H1 (cell line): ENCODE results near the gene P2RX7. TPM values are rescaled to one million over a fixed set of nuclear protein-coding genes. Genes with fewer than 3 reads are reported as not detected.

Source experiments
- CTCF ChIA-PET: fragments of 300-600 bp; sonication (Branson Sonifier 250); formaldehyde crosslinking; loops from one replicate; lab custom pipeline; 2021; ENCODE audit not compliant: partially characterized antibody; lab: Charles Lee
- POLR2A ChIA-PET: fragments of 300-600 bp; sonication (Branson Sonifier 250); formaldehyde crosslinking; loops from one replicate; lab custom pipeline; 2021; ENCODE audit warnings: inconsistent platforms; ENCODE audit not compliant: partially characterized antibody; lab: Charles Lee
- DNase-seq, 2 experiments: peaks; one replicate each; pipeline versions ENCODE4 v3.0.0 to v3.0.0-alpha.2; 2010 to 2022; ENCODE audit warnings: low spot score in 2 of 2, low read depth in 1 of 2, mixed read lengths in 1 of 2
- FAIRE-seq: peaks from 2 replicates; lab custom pipeline; 2011; peaks lifted over from hg19 to GRCh38; lab: Jason Lieb, UNC
- H2AFZ ChIP-seq: 2 replicates; pipeline ENCODE4 v1.8.1; 2012; ENCODE audit warnings: low read length, inconsistent platforms
- H2AK5ac ChIP-seq: 2 replicates; pipeline ENCODE4 v1.6.1; 2013; ENCODE audit warnings: low read depth, low read length
- H2BK120ac ChIP-seq: replicated peaks from 2 replicates; pipeline ENCODE3; 2013; ENCODE audit warnings: low read depth, low read length, inconsistent platforms
- H2BK12ac ChIP-seq: 2 replicates; pipeline ENCODE4 v1.6.1; 2013; ENCODE audit warnings: low read depth, low read length
- H2BK15ac ChIP-seq: 2 replicates; pipeline ENCODE4 v1.6.1; 2013; ENCODE audit warnings: low read length
- H2BK20ac ChIP-seq: 2 replicates; pipeline ENCODE4 v1.6.1; 2013; ENCODE audit warnings: low read length
- H2BK5ac ChIP-seq: 2 replicates; pipeline ENCODE4 v1.6.1; 2013; ENCODE audit warnings: low read depth, low read length
- H3K14ac ChIP-seq: 2 replicates; pipeline ENCODE4 v1.6.1; 2013; ENCODE audit warnings: inconsistent platforms; ENCODE audit not compliant: insufficient read length
- H3K18ac ChIP-seq: 2 replicates; pipeline ENCODE4 v1.6.1; 2013; ENCODE audit warnings: low read length; ENCODE audit errors: extremely low read depth
- H3K23ac ChIP-seq: 2 replicates; pipeline ENCODE4 v1.6.1; 2013; ENCODE audit warnings: inconsistent platforms; ENCODE audit not compliant: insufficient read length
- H3K23me2 ChIP-seq: 2 replicates; pipeline ENCODE4 v1.6.1; 2013; ENCODE audit warnings: low read depth, low read length
- H3K27ac ChIP-seq: 2 replicates; pipeline ENCODE4 v1.6.1; 2011; ENCODE audit warnings: low read depth, low read length, inconsistent platforms
- H3K27me3 ChIP-seq, 4 experiments: replicated peaks in 1 of 4; 1 replicate in 1 of 4; 2 replicates in 3 of 4; pipeline versions ENCODE4 v1.6.1 to v1.8.1; 2011 to 2013; ENCODE audit warnings: low read length in 3 of 4, mild to moderate bottlenecking in 3 of 4, inconsistent platforms in 2 of 4, mixed read lengths in 2 of 4, moderate library complexity in 1 of 4; ENCODE audit not compliant: control insufficient read depth in 3 of 4, insufficient read depth in 3 of 4; ENCODE audit errors: extremely low read depth in 1 of 4
- H3K36me3 ChIP-seq, 4 experiments: 2 replicates each; pipeline versions ENCODE4 v1.6.1 to v1.8.1; 2011 to 2013; ENCODE audit warnings: mild to moderate bottlenecking in 4 of 4, low read length in 3 of 4, moderate library complexity in 2 of 4, control low read depth in 1 of 4, inconsistent platforms in 1 of 4; ENCODE audit not compliant: insufficient read depth in 4 of 4, control insufficient read depth in 2 of 4
- H3K4ac ChIP-seq: replicated peaks from 2 replicates; pipeline ENCODE3; 2013; ENCODE audit warnings: low read length, low read depth, mixed read lengths, inconsistent platforms; ENCODE audit not compliant: insufficient read length
- H3K4me1 ChIP-seq, 4 experiments: replicated peaks in 1 of 4; 1 replicate in 1 of 4; 2 replicates in 3 of 4; pipeline versions ENCODE4 v1.6.1 to v1.8.1; 2011 to 2013; ENCODE audit warnings: low read length in 3 of 4, inconsistent platforms in 2 of 4, mixed read lengths in 1 of 4; ENCODE audit not compliant: insufficient read depth in 4 of 4, control insufficient read depth in 3 of 4
- H3K4me2 ChIP-seq, 2 experiments: 2 replicates each; pipeline versions ENCODE4 v1.6.1 to v1.8.1; 2011 to 2013; ENCODE audit warnings: low read depth in 2 of 2, low read length in 2 of 2, control low read depth in 1 of 2, inconsistent platforms in 1 of 2, mild to moderate bottlenecking in 1 of 2; ENCODE audit not compliant: insufficient read depth in 1 of 2
- H3K4me3 ChIP-seq, 4 experiments: fragments of 200-600, 300-600 bp in 1 of 4; sonication (generic), shearing (Covaris generic), sonication (Bioruptor Twin) in 1 of 4; 2 replicates each; pipeline versions ENCODE4 v1.5.1 to v1.8.1; 2011 to 2016; ENCODE audit warnings: low read length in 4 of 4, low read depth in 3 of 4, control low read depth in 2 of 4, inconsistent platforms in 2 of 4, mild to moderate bottlenecking in 2 of 4, mixed read lengths in 1 of 4, moderate library complexity in 1 of 4; ENCODE audit not compliant: insufficient read depth in 2 of 4; ENCODE audit errors: extremely low read depth in 1 of 4
- H3K56ac ChIP-seq: replicated peaks from 2 replicates; pipeline ENCODE3; 2013; ENCODE audit warnings: low read depth, mild to moderate bottlenecking, mixed read lengths, low read length, inconsistent platforms; ENCODE audit not compliant: insufficient read length
- H3K79me1 ChIP-seq: 2 replicates; pipeline ENCODE4 v1.6.1; 2013; ENCODE audit warnings: low read depth, low read length, control low read depth
- H3K79me2 ChIP-seq, 2 experiments: 2 replicates each; pipeline versions ENCODE4 v1.6.1 to v1.8.1; 2012 to 2013; ENCODE audit warnings: low read length in 2 of 2, mild to moderate bottlenecking in 2 of 2, inconsistent platforms in 1 of 2; ENCODE audit not compliant: insufficient read depth in 2 of 2, control insufficient read depth in 1 of 2
- H3K9ac ChIP-seq, 4 experiments: replicated peaks in 1 of 4; 1 replicate in 1 of 4; 2 replicates in 3 of 4; pipeline versions ENCODE4 v1.6.1 to v1.8.1; 2011 to 2013; ENCODE audit warnings: low read depth in 3 of 4, low read length in 3 of 4, control low read depth in 2 of 4, mild to moderate bottlenecking in 2 of 4, moderate library complexity in 2 of 4, inconsistent platforms in 1 of 4; ENCODE audit errors: extremely low read depth in 1 of 4
- H3K9me3 ChIP-seq, 2 experiments: 2 replicates each; pipeline versions ENCODE4 v1.6.1 to v1.8.1; 2012 to 2013; ENCODE audit warnings: mild to moderate bottlenecking in 2 of 2, moderate library complexity in 2 of 2, control low read depth in 1 of 2, inconsistent platforms in 1 of 2, low read depth in 1 of 2, low read length in 1 of 2, mixed read lengths in 1 of 2; ENCODE audit not compliant: insufficient read depth in 2 of 2
- H4K20me1 ChIP-seq, 2 experiments: replicated peaks in 1 of 2; 2 replicates each; pipeline versions ENCODE3 to v1.8.1; 2011 to 2013; ENCODE audit warnings: inconsistent platforms in 2 of 2, low read length in 2 of 2, mild to moderate bottlenecking in 1 of 2; ENCODE audit not compliant: insufficient read depth in 2 of 2, control insufficient read depth in 1 of 2
- H4K5ac ChIP-seq: 2 replicates; pipeline ENCODE4 v1.6.1; 2013; ENCODE audit warnings: low read length, low read depth, mixed read lengths, inconsistent platforms; ENCODE audit not compliant: insufficient read length
- H4K8ac ChIP-seq: 2 replicates; pipeline ENCODE4 v1.8.0; 2013; ENCODE audit warnings: mild to moderate bottlenecking, moderate library complexity, low read length, inconsistent platforms; ENCODE audit not compliant: insufficient read depth; ENCODE audit errors: extremely low read depth
- H4K91ac ChIP-seq: replicated peaks from 2 replicates; pipeline ENCODE3; 2013; ENCODE audit warnings: low read length, mixed read lengths, inconsistent platforms; ENCODE audit not compliant: insufficient read length
- CTCF ChIP-seq, 3 experiments: IDR thresholded peaks; 1 replicate in 2 of 3; 2 replicates in 1 of 3; pipeline versions ENCODE4 v1.5.1 to v1.6.1; 2011; ENCODE audit warnings: low read length in 3 of 3, mild to moderate bottlenecking in 3 of 3, inconsistent platforms in 2 of 3, low read depth in 1 of 3, moderate library complexity in 1 of 3; ENCODE audit not compliant: insufficient read depth in 1 of 3; ENCODE audit errors: control extremely low read depth in 1 of 3
- E2F6 ChIP-seq: IDR thresholded peaks from 2 replicates; pipeline ENCODE4 v1.6.1; 2012; ENCODE audit warnings: inconsistent platforms
- EP300 ChIP-seq, 2 experiments: IDR thresholded peaks; 1 replicate in 1 of 2; 2 replicates in 1 of 2; pipeline ENCODE4 v1.6.1; 2011 to 2012; ENCODE audit warnings: low read depth in 2 of 2, low read length in 2 of 2, mild to moderate bottlenecking in 2 of 2, borderline replicate concordance in 1 of 2, inconsistent platforms in 1 of 2, moderate library complexity in 1 of 2
- EZH2 ChIP-seq: fragments of 200-600 bp; sonication (generic); IDR thresholded peaks from 2 replicates; pipeline ENCODE4 v1.7.1; 2012; ENCODE audit warnings: low read depth, mild to moderate bottlenecking, moderate library complexity, low read length, inconsistent platforms; ENCODE audit not compliant: severe bottlenecking
- GABPA ChIP-seq: IDR thresholded peaks from 2 replicates; pipeline ENCODE4 v1.6.1; 2011; ENCODE audit warnings: mild to moderate bottlenecking, low read length, moderate library complexity, borderline replicate concordance; ENCODE audit not compliant: insufficient read depth
- RXRA ChIP-seq: IDR thresholded peaks from 2 replicates; pipeline ENCODE4 v1.6.1; 2011; ENCODE audit warnings: low read depth, mild to moderate bottlenecking, low read length, moderate library complexity; ENCODE audit not compliant: insufficient read depth
- SP1 ChIP-seq: IDR thresholded peaks from 2 replicates; pipeline ENCODE4 v1.6.1; 2011; ENCODE audit warnings: low read depth, low read length
- WGBS, 2 experiments: shearing (Covaris generic) in 1 of 2; methylation state at CpG; one replicate each; pipeline versions ENCODE4 v1.1.6 to v1.1.7; 2013 to 2015; ENCODE audit warnings: low lambda C conversion rate in 2 of 2, mixed read lengths in 2 of 2, inconsistent platforms in 1 of 2, low coverage in 1 of 2, missing lambda C conversion rate in 1 of 2; ENCODE audit not compliant: insufficient replicate concordance in 2 of 2, insufficient coverage in 1 of 2, insufficient read length in 1 of 2; ENCODE audit errors: extremely low coverage in 1 of 2, missing lambda C conversion rate in 1 of 2; 5-methylcytosine and 5-hydroxymethylcytosine counted together
- polyA plus RNA-seq, 7 experiments: library from polyadenylated mRNA; depleted of rRNA in 3 of 7; stranded (reverse) in 5 of 7; unstranded in 2 of 7; fragments of >200 nt in 5 of 7; fragments of 200-250 nt in 2 of 7; gene quantifications; 1 replicate in 5 of 7; 2 replicates in 1 of 7; 4 replicates in 1 of 7; pipeline versions ENCODE4 v1.2.1 to v1.2.3, GENCODE V29; 2011 to 2013; ENCODE audit warnings: missing spikeins in 2 of 7, mixed read lengths in 2 of 7
- total RNA-seq: library from RNA; stranded (reverse); fragmentation: NEBNext Ultra II Directional; extraction: Animal tissue kit (Norgen Biotek cat#: 25700); gene quantifications from 2 replicates; pipeline ENCODE4 v1.2.1, GENCODE V29; 2021

Gene P2RX7
- total and polyA plus RNA-seq, 2 of the 8 experiments (the other 6 are each of a cell fraction or from before 2014, with no cell fraction given): 0.38 to 0.56 TPM

- Histone ChIP-seq H2BK5ac (no peak overlapping the region), H3K23me2 (peaks cover 8% of the 10 kb centered on the region), H2BK20ac (no peak overlapping the region), H3K27me3 (no peaks in the 10 kb centered on the region; a peak in 1 of 7 replicates), H3K4me3 (no peak overlapping the region), H3K23ac (no peak overlapping the region), H4K91ac (no peak overlapping the region), H3K14ac (no peak overlapping the region), H3K4ac (no peak overlapping the region), H3K4me2 (no peak overlapping the region), H3K9me3 (no peaks in the 10 kb centered on the region), H4K8ac (no peak overlapping the region), H2BK12ac (no peak overlapping the region), H2BK120ac (no peak overlapping the region), H4K5ac (no peak overlapping the region), H3K27ac (no peak overlapping the region), H3K4me1 (peaks cover 0 to 9% (median 3%) of the 10 kb centered on the region in 4 experiments; a peak in 4 of 7 replicates), H2AK5ac (no peak overlapping the region), H2AFZ (no peak overlapping the region), H3K18ac (no peak overlapping the region), H3K79me2 (no peaks in the 10 kb centered on the region), H3K79me1 (no peaks in the 10 kb centered on the region), H3K9ac (no peak overlapping the region), H2BK15ac (no peak overlapping the region), H4K20me1 (no peaks in the 10 kb centered on the region), H3K36me3 (no peaks in the 10 kb centered on the region), H3K56ac (no peak overlapping the region)
- ChIA-PET POLR2A (interaction anchor here (0.6 to 0.7 kb wide), 2 partner anchors 19 to 831 kb away, joined by 3 to 4 read pairs; no protein-coding TSS in a partner anchor), CTCF (interaction anchor here (0.5 kb wide), 1 partner anchor 28 kb away, joined by 5 read pairs; no protein-coding TSS in a partner anchor)
- no peak for FAIRE-seq
- 77% methylated on average over 11 of the region's 11 CpGs; no CpG with 5 or more reads in 1 of the 2 experiments for WGBS, 2 experiments
- DNase-seq: peak in 1 of 2 experiments; percentile 53
- TF ChIP-seq EP300 (IDR thresholded peaks at IDR 0.05; ENCODE audit: borderline replicate concordance in 1 of 2, low read depth in 2 of 2, low read length in 2 of 2) (no peak), SP1 (0 out of 2 replicates have a peak, but pooled peaks have one; percentile 53), E2F6 (peak; percentile 56; the same call in 1 of the 2 replicates), CTCF (IDR thresholded peaks at IDR 0.05; ENCODE audit: control extremely low read depth in 1 of 3, insufficient read depth in 1 of 3, low read depth in 1 of 3, low read length in 3 of 3) (no peak), GABPA (no peak), EZH2 (no peak), RXRA (no peak)
Observed at GRCh38 chr12:121128908-121129810, 3.5 kb upstream of the P2RX7 start.
